Breast epithelium (tissue), 4 donors: ENCODE data around the gene RBX1. TPM values are rescaled to one million over a fixed set of nuclear protein-coding genes. Genes with fewer than 3 reads are reported as not detected.

Experiments
- DNase-seq, 2 donors: peaks; one replicate each; pipeline ENCODE4 v3.0.0-alpha.2; 2019; ENCODE audit warnings: low spot score in 2 of 2
- H3K27ac ChIP-seq, 2 donors: fragments of 200-600 bp; sonication (generic) in 1 of 2; one replicate each; pipeline ENCODE4 v1.5.1; 2016 to 2019; ENCODE audit warnings: mild to moderate bottlenecking in 1 of 2
- H3K27me3 ChIP-seq, 2 donors: fragments of 200-600 bp; sonication (generic) in 1 of 2; one replicate each; pipeline versions ENCODE4 v1.5.1 to v1.6.0; 2017 to 2019; ENCODE audit warnings: control low read depth in 1 of 2, mild to moderate bottlenecking in 1 of 2
- H3K36me3 ChIP-seq: fragments of 200-600 bp; one replicate; pipeline ENCODE4 v1.5.1; 2019
- H3K4me1 ChIP-seq, 2 donors: fragments of 200-600 bp; sonication (generic); one replicate each; pipeline ENCODE4 v1.5.1; 2016 to 2019; ENCODE audit warnings: control low read depth in 1 of 2
- H3K4me3 ChIP-seq, 3 donors: fragments of 200-600 bp; sonication (generic); 1 replicate in 2 of 3; 2 replicates in 1 of 3; pipeline ENCODE4 v1.5.1; 2016 to 2019; ENCODE audit warnings: mild to moderate bottlenecking in 3 of 3, moderate library complexity in 2 of 3
- H3K9me3 ChIP-seq, 2 donors: fragments of 200-600 bp; sonication (generic) in 1 of 2; one replicate each; pipeline ENCODE4 v1.5.1; 2016 to 2019; ENCODE audit warnings: control low read depth in 1 of 2
- POLR2A ChIP-seq: fragments of 450-650 bp; IDR thresholded peaks from one replicate; pipeline ENCODE4 v1.6.1; 2016; ENCODE audit warnings: antibody characterized with exemption, mild to moderate bottlenecking, moderate library complexity
- POLR2AphosphoS5 ChIP-seq, 3 donors: sonication (generic); formaldehyde crosslinking; IDR thresholded peaks; one replicate each; pipeline ENCODE4 v1.6.1; 2017; ENCODE audit warnings: antibody characterized with exemption in 3 of 3
- intact Hi-C: fragments of 100-400 bp; cut with DNase I; formaldehyde crosslinking; loops from one replicate; pipeline ENCODE4 v1.15.1; 2023; ENCODE audit warnings: low total_unique reads
- total RNA-seq, 3 donors: library from RNA; depleted of rRNA; stranded (reverse); fragments of >200 nt; gene quantifications; one replicate each; pipeline ENCODE4 v1.1.0, GENCODE V29; 2016
- TF ChIP-seq, protein P1 (sequence below), 3 donors: fragments of 450-650 bp; IDR thresholded peaks; one replicate each; pipeline ENCODE4 v1.5.1; 2016 to 2017; ENCODE audit warnings: antibody characterized with exemption in 3 of 3, mild to moderate bottlenecking in 3 of 3, moderate library complexity in 3 of 3

RBX1 gene
- total RNA-seq, 3 donors from 2014 or later, result 30.4 to 42.7 (median 39.3) TPM

DNA sequence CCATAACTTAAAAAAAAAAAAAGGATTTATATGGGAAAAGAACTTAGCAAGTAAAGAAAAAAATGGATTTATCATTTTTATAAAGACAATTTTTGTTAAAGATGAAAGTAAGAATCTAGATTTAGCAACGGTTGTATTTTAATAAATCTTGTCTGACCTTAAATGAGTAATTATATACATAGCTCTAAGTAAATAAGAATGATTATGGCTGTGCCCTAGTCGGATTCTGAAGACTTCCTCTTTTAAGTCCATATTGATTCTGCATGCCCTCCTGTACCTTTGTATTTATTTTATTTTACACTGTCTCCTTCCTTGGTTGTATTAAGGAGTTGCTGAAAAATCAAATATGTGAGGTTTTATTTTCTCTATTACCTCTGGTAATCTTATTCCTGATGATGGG, 7.1 kb downstream of the RBX1 start:
- Histone ChIP-seq H3K4me1 (peaks cover 0 to 6% of the 10 kb centered on the region in 2 donors), H3K4me3 (no peak overlapping the region), H3K9me3 (no peaks in the 10 kb centered on the region), H3K36me3 (peaks cover 5% of the 10 kb centered on the region), H3K27ac (no peak overlapping the region), H3K27me3 (no peaks in the 10 kb centered on the region)
- intact Hi-C loops, result loop anchor here (10.0 kb wide), 1 partner anchor 137 kb away; the partner anchor contains the start of gene EP300
- no peak for DNase-seq
- no peak for TF ChIP-seq POLR2A
- TF ChIP-seq, protein P1, sequence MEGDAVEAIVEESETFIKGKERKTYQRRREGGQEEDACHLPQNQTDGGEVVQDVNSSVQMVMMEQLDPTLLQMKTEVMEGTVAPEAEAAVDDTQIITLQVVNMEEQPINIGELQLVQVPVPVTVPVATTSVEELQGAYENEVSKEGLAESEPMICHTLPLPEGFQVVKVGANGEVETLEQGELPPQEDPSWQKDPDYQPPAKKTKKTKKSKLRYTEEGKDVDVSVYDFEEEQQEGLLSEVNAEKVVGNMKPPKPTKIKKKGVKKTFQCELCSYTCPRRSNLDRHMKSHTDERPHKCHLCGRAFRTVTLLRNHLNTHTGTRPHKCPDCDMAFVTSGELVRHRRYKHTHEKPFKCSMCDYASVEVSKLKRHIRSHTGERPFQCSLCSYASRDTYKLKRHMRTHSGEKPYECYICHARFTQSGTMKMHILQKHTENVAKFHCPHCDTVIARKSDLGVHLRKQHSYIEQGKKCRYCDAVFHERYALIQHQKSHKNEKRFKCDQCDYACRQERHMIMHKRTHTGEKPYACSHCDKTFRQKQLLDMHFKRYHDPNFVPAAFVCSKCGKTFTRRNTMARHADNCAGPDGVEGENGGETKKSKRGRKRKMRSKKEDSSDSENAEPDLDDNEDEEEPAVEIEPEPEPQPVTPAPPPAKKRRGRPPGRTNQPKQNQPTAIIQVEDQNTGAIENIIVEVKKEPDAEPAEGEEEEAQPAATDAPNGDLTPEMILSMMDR (IDR thresholded peaks at IDR 0.05), result no peak
- no peak for TF ChIP-seq POLR2AphosphoS5 (IDR thresholded peaks at IDR 0.05)

DNA sequence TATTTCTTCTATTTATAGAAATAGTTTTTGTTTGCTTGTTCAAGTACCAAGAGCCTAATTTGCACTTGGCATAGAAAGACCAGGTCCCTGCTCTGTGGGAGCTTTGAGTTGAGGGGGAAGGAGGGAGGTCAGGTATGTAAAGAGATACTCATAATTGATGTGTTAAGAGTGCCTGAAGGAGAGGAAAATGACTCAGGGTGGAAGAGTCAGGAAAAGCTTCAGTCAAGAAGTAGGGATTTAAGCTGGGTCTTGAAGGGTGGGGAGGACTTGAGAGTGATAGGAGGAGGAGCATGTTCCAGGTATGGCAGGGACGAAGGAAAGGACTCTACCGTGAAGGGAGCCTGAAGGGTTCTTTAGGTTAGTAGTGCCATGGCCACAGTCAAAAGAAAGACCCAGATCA, 9.0 kb downstream of the RBX1 start:
- Histone ChIP-seq H3K27ac (no peak overlapping the region), H3K27me3 (no peaks in the 10 kb centered on the region), H3K9me3 (no peaks in the 10 kb centered on the region), H3K4me3 (no peak overlapping the region), H3K4me1 (peaks cover 0 to 5% of the 10 kb centered on the region in 2 donors), H3K36me3 (peaks cover 5% of the 10 kb centered on the region)
- intact Hi-C loops, result no loop called here
- TF ChIP-seq POLR2A (no peak), POLR2AphosphoS5 (IDR thresholded peaks at IDR 0.05) (no peak)
- TF ChIP-seq, protein P1 (IDR thresholded peaks at IDR 0.05), result no peak
- no peak for DNase-seq

DNA sequence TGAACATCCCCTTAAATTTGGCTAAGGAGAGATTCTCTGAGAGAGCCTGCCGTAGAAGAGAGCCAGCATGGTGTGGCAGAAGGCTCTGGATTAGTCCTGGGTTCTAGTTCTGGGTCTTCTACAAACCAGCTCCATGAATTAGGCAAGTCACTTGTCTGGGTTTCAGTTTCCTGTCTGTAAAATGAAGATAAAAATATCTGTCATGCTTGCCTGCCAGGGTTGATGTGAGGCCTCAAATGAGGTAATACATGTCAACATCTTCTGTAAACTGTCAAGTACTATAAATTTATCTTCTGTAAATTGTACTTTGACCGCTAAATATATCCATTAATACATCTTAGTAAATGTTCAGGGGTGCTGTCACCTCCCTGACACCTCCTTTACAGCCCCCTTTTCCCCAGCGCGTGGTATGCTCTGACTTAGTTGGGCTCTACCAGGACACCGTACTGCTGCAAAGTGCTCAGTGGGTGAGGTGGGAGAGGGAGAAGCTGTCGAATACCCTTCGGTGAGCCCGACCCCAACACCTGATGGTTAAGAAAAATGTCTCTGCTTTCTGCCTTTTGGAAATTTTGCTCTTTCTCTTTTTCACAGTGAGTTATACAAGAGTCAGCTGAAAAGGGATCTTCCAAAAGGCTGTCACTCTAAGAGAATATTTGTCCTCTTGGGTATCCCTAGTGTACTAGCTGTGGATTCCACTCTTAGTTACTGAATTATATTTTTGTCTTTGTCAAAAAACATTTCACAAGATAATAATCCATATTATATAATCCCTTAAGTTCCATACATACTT, 15.0 kb downstream of the RBX1 start:
- intact Hi-C loops, result no loop called here
- Histone ChIP-seq H3K36me3 (no peaks in the 10 kb centered on the region), H3K27ac (no peak overlapping the region), H3K27me3 (no peaks in the 10 kb centered on the region), H3K9me3 (no peaks in the 10 kb centered on the region), H3K4me1 (no peaks in the 10 kb centered on the region), H3K4me3 (no peak overlapping the region)
- TF ChIP-seq POLR2AphosphoS5 (IDR thresholded peaks at IDR 0.05), result no peak
- TF ChIP-seq POLR2A, result no peak
- TF ChIP-seq, protein P1 (IDR thresholded peaks at IDR 0.05), result no peak
- no peak for DNase-seq

DNA sequence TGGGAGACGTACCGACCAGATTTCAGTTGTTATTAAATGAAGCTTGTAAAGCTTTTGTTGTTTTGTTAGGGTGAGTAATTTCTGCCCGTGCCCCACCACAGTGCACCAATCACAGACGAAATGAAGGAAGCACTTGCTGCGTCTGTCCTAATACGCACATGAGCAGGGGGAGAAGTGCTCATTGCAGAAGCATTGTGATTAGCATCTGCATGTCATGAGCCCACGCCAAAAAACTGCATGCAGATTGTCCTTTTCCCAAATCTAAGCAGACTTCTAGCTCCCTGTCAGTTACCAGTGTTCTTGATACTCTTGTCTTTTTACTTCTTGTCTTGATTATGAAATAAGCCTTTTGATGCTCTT, 15.5 kb downstream of the RBX1 start:
- no peak for DNase-seq
- TF ChIP-seq POLR2AphosphoS5 (IDR thresholded peaks at IDR 0.05) (no peak), POLR2A (no peak)
- TF ChIP-seq, protein P1 (IDR thresholded peaks at IDR 0.05), result no peak
- intact Hi-C loops, result no loop called here
- H3K27ac ChIP-seq, result no peak overlapping the region
- H3K4me1 ChIP-seq, result no peaks in the 10 kb centered on the region
- no peaks in the 10 kb centered on the region for H3K9me3 ChIP-seq
- H3K36me3 ChIP-seq, result no peaks in the 10 kb centered on the region
- H3K4me3 ChIP-seq, result no peak overlapping the region
- no peaks in the 10 kb centered on the region for H3K27me3 ChIP-seq

DNA sequence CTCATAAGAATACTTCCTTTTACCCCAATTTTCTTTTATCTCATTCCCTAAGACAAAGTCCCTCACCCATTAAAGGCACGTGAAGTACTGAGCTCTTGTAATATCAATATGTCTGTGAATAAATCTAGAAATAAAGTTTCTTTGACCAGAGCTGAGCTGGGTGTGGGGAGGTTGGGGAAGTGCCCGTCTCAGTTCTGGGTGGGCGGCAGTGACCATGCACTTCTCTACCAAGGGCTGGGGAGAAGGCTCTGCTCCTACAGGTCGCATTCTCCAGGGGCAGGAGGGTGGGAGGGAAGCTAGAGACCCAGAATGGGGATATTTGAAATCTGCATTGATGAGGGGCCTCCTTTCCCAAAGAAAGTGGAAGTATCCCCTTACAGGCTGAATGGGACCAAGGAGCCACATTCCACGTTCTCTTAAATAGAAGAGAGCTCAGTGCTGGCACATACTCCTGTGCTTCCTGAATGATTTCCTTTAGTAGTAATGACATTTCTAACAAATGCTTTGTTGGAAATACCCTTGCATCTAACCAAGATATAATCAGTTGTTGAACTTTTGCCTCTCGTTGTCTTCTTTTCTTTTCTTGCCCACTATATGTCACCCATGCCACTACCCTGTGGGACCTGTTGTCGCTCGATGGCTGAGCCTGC, 16.1 kb downstream of the RBX1 start:
- no peak for DNase-seq
- no peaks in the 10 kb centered on the region for H3K9me3 ChIP-seq
- H3K27ac ChIP-seq, result no peak overlapping the region
- no peak overlapping the region for H3K4me3 ChIP-seq
- TF ChIP-seq, protein P1 (IDR thresholded peaks at IDR 0.05), result no peak
- TF ChIP-seq POLR2AphosphoS5 (IDR thresholded peaks at IDR 0.05) (no peak), POLR2A (no peak)
- intact Hi-C loops, result no loop called here
- no peaks in the 10 kb centered on the region for H3K27me3 ChIP-seq
- H3K36me3 ChIP-seq, result no peaks in the 10 kb centered on the region
- no peaks in the 10 kb centered on the region for H3K4me1 ChIP-seq
